ENCODE data around the gene KDM4E. TPM values are rescaled to one million over a fixed set of nuclear protein-coding genes. Genes with fewer than 3 reads are reported as not detected.

KDM4E gene
- polyA plus RNA-seq, 1 donor from 2014 or later = not detected

DNA sequence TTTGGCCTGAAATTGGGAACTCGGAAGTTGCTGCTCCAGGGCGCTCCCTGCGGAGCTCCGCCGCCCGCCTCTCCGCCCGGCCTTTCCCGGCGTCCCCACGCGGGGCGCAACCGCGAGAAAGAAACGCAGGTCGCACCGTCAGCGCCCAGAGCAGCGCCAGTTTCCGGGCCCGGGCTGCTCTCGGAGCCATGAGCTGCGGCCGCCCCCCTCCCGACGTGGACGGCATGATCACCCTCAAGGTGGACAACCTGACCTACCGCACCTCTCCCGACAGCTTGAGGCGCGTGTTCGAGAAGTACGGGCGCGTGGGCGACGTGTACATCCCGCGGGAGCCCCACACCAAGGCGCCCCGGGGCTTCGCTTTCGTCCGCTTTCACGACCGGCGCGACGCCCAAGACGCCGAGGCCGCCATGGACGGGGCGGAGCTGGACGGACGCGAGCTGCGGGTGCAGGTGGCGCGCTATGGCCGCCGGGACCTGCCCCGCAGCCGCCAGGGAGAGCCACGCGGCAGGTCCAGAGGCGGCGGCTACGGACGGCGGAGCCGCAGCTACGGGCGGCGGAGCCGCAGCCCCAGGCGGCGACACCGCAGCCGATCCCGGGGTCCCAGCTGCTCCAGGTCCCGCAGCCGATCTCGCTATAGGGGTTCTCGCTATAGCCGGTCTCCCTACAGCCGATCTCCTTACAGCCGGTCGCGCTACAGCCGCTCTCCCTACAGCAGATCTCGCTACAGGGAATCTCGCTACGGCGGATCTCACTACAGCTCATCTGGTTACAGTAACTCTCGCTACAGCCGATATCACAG, 42.2 kb downstream of the KDM4E start:
- Mint-ChIP-seq H3K36me3 (peaks cover 1% of the 10 kb centered on the region), H3K27me3 (peaks cover 1% of the 10 kb centered on the region), H3K4me1 (peaks cover 19 to 24% (median 21%) of the 10 kb centered on the region in 3 donors), H3K4me3 (peak overlapping the region; percentile 100), H3K9me3 (no peaks in the 10 kb centered on the region), H3K27ac (peak overlapping the region; percentile 88 to 99 (median 94))

DNA sequence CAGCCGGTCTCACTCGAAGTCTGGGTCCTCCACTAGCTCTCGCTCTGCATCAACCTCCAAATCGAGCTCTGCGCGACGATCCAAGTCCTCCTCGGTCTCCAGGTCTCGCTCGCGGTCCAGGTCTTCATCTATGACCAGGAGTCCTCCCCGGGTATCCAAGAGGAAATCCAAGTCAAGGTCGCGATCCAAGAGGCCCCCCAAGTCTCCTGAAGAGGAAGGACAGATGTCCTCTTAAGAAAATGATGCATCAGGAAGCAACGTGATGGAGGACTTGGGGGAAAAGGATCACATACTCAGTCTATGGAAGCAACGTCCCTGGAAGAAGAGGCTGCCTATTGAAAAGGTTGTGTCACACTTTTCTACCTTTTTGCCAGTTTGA, 42.8 kb downstream of the KDM4E start:
- peak overlapping the region; percentile 88 to 99 (median 94) for H3K27ac Mint-ChIP-seq
- no peaks in the 10 kb centered on the region for H3K9me3 Mint-ChIP-seq
- H3K4me1 Mint-ChIP-seq = peaks cover 19 to 24% (median 24%) of the 10 kb centered on the region in 3 donors
- no peaks in the 10 kb centered on the region for H3K27me3 Mint-ChIP-seq
- peak overlapping the region; percentile 100 for H3K4me3 Mint-ChIP-seq
- H3K36me3 Mint-ChIP-seq = peaks cover 1% of the 10 kb centered on the region

DNA sequence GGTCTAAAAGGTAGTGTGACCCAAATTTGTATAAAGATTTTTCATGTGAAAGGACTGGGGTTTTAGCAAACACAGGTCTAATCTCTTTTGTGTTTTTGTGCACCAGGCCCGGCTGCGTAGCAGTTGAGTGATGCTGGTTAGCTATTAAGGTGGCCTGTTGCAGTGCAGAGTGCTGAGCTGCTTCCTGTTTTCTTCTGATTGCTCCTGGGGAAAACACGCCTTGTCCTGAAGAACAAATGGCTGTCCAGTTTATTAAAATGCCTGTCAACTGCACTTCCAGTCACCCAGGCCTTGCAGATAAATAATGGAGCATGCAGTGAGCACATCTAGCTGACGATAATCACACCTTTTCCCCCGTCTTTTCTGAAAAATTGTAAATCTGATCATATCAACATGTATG, 43.5 kb downstream of the KDM4E start:
- Mint-ChIP-seq H3K9me3 (no peaks in the 10 kb centered on the region), H3K27me3 (no peaks in the 10 kb centered on the region), H3K36me3 (peaks cover 1% of the 10 kb centered on the region), H3K27ac (peak overlapping the region; percentile 88 to 99 (median 94)), H3K4me3 (peak overlapping the region; percentile 100), H3K4me1 (peaks cover 19 to 28% (median 26%) of the 10 kb centered on the region in 3 donors)

DNA sequence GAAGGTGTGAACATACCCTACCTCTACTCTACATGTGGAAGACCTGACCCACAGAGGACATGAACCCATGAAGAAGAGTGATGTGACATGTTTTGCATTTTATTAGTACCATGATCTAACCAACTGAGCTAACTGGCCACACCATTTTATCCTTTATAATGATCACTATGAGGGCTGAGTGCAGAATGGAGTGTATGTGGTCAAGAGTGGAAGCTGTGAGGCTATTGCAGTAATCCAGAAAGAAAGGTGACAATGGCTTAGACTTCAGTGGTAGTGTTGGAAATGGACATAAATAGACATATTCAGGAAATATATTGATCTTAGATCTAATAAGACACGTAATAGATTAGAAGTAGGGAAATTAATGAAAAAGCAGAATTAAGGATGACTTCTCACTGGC, 45.4 kb downstream of the KDM4E start:
- no peak overlapping the region for H3K27ac Mint-ChIP-seq
- H3K36me3 Mint-ChIP-seq = peaks cover 1% of the 10 kb centered on the region
- H3K27me3 Mint-ChIP-seq = no peaks in the 10 kb centered on the region
- H3K9me3 Mint-ChIP-seq = no peaks in the 10 kb centered on the region
- H3K4me3 Mint-ChIP-seq = peak overlapping the region in 2 of 4 donors; percentile 1 to 14
- peaks cover 21 to 28% (median 26%) of the 10 kb centered on the region in 3 donors for H3K4me1 Mint-ChIP-seq

DNA sequence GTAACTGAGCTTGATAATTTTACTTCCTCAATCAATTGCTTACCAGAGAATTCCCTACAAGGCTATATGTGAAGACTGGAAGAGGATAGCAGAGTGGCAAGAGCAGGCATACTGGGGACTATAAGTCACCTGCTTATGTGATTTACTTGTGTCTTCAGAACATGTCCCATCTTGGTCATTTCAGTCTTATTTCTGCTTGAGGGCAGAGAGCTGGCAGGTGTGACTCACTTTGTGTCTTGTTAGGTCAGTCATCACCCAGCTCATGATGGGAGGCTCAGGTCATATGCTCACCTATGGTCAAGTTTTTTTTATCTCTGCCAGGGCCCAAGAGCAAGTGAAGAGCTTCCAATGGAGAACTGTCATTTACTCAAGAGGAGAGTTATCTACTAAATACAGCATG, 47.9 kb downstream of the KDM4E start:
- Mint-ChIP-seq H3K4me3 (no peak overlapping the region), H3K27me3 (no peaks in the 10 kb centered on the region), H3K9me3 (no peaks in the 10 kb centered on the region), H3K27ac (no peak overlapping the region), H3K36me3 (peaks cover 1% of the 10 kb centered on the region), H3K4me1 (peaks cover 21 to 29% (median 23%) of the 10 kb centered on the region in 3 donors)

DNA sequence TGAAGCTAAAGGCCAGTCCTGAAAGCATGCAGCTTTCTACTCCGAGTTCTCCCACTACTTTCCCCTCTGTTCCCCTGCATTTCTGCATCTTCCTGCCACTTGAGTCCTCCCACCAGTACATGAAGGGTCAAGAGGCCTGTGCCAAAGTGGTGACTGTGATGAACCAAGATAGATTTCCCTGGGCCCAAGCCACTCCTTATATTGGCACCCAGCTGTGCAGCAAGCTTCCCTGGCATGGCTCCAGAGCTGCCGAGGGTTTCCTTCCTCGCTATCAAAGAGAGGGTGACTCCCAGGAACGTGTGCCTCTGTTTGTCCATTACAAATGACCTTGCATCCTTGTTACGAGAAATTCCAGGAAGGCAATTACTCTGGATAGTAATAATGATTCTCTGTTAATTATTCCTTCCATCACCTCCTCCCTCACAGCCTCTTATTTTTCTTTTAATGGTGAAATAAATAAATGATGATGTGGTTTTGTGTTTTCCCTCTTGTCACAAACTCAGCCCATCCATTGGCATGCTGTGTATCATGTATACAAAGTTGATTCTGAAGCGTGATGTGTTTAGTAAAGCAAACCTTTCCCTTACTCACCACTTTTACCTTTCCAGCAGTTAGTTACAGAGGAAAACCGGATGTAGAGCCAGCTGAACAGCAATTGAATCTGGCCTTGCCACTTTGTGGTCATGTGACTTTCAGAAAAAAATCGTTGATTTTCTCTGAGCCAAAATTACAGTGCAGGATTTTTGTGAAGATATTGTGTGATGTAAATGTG, 49.9 kb downstream of the KDM4E start:
- Mint-ChIP-seq H3K27me3 (peaks cover 2% of the 10 kb centered on the region), H3K9me3 (no peaks in the 10 kb centered on the region), H3K4me1 (peaks cover 15 to 18% (median 16%) of the 10 kb centered on the region in 3 donors), H3K4me3 (peak overlapping the region in 1 of 4 donors; percentile 27), H3K27ac (no peak overlapping the region), H3K36me3 (no peaks in the 10 kb centered on the region)

DNA sequence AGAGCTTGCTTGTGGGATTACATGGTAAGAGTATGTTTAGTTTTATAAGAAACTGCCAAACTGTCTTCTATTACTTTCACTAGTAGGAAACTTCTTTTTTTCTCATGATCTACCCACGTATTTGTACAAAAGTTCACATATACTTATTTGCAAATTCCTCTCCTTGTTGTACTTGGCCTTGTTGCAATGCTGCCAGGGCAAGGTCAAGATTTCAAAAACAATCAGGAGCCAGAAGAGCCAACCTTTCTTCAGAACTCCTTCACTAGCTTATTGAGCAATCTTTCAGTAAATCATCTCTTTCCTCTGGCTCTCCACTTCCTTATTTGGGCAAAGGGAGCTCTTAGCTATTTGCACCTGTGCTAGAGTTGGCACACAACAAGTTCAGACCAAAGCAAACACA, 51.4 kb downstream of the KDM4E start:
- peaks cover 2% of the 10 kb centered on the region for H3K27me3 Mint-ChIP-seq
- H3K4me1 Mint-ChIP-seq = peaks cover 7 to 12% (median 9%) of the 10 kb centered on the region in 3 donors
- H3K9me3 Mint-ChIP-seq = no peaks in the 10 kb centered on the region
- H3K4me3 Mint-ChIP-seq = no peak overlapping the region
- no peaks in the 10 kb centered on the region for H3K36me3 Mint-ChIP-seq
- H3K27ac Mint-ChIP-seq = no peak overlapping the region

DNA sequence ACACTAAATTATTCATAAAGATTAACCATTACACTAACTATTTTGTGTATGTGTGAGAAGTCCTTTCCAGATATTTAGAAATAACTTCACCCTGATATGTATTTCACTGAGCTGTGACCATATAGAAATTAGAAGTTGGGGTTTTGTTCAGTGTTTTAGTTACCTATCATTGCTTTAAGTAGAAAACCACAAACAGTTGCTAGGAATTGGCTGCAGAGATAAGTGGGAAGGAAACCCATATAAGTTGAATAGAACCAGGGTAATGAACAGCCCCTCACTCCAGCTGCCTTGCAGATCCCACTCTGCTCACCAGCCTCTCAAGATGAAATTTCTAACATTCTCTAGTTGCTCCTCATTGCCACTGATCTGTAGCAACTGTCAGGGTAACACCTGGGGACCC, 51.9 kb downstream of the KDM4E start:
- Mint-ChIP-seq H3K27me3 (peaks cover 2% of the 10 kb centered on the region), H3K4me3 (no peak overlapping the region), H3K36me3 (no peaks in the 10 kb centered on the region), H3K4me1 (peaks cover 4 to 12% (median 4%) of the 10 kb centered on the region in 3 donors), H3K27ac (no peak overlapping the region), H3K9me3 (no peaks in the 10 kb centered on the region)

Other genes starting within 250 kb of the KDM4E start
- 56.3 TPM for gene CWC15, start 51.7 kb upstream of the KDM4E start, polyA plus RNA-seq
- gene KDM4D, start 51.5 kb upstream of the KDM4E start, polyA plus RNA-seq = 0.99 TPM
- not detected for gene KDM4F, start 24.2 kb downstream of the KDM4E start, polyA plus RNA-seq
- gene SRSF8, start 41.7 kb downstream of the KDM4E start, polyA plus RNA-seq = 74.4 TPM
- gene ENDOD1, start 64.6 kb downstream of the KDM4E start, polyA plus RNA-seq = 16.4 TPM
- 2.9 TPM for gene SESN3, start 205.9 kb downstream of the KDM4E start, polyA plus RNA-seq